Measurements from ENCODE around the gene ABCC4. TPM values are rescaled to one million over a fixed set of nuclear protein-coding genes. Genes with fewer than 3 reads are reported as not detected.

Gene ABCC4
- polyA plus RNA-seq, 1 donor from 2014 or later: 2.4 TPM

- Histone ChIP-seq H3K79me2 (replicated peaks; ENCODE audit: insufficient read depth, low read length) (no peaks in the 10 kb centered on the region), H4K20me1 (ENCODE audit: insufficient read depth) (no peaks in the 10 kb centered on the region), H3K9me2 (ENCODE audit: insufficient read depth, low read length) (no peaks in the 10 kb centered on the region), H2AFZ (ENCODE audit: low read depth, low read length) (no peak overlapping the region), H3K4me3 (ENCODE audit: low read length) (no peak overlapping the region), H3K9ac (ENCODE audit: low read length) (no peak overlapping the region), H3K27ac (ENCODE audit: low read length) (no peak overlapping the region), H3K27me3 (ENCODE audit: insufficient read depth, low read depth, low read length) (no peaks in the 10 kb centered on the region), H3K36me3 (ENCODE audit: insufficient read depth, low read length) (no peaks in the 10 kb centered on the region), H3F3A (ENCODE audit: insufficient read depth, low read length, poor library complexity, severe bottlenecking) (no peaks in the 10 kb centered on the region), H3K4me2 (ENCODE audit: low read length) (no peak overlapping the region), H3K9me3 (ENCODE audit: low read length) (no peaks in the 10 kb centered on the region)
- TF ChIP-seq SMC3 (conservative IDR thresholded peaks at IDR 0.05; ENCODE audit: poor library complexity): no peak
- TF ChIP-seq POLR2AphosphoS5 (IDR thresholded peaks at IDR 0.05): no peak
- no peak for TF ChIP-seq RAD21 (conservative IDR thresholded peaks at IDR 0.05)
- no peak for TF ChIP-seq EZH2 (IDR thresholded peaks at IDR 0.05; ENCODE audit: borderline replicate concordance, insufficient read depth, low read length, poor library complexity, severe bottlenecking)
- no peak for TF ChIP-seq MXI1 (conservative IDR thresholded peaks at IDR 0.05; ENCODE audit: poor library complexity, severe bottlenecking)
- no peak for TF ChIP-seq REST (IDR thresholded peaks at IDR 0.05; ENCODE audit: borderline replicate concordance)
- TF ChIP-seq EP300 (conservative IDR thresholded peaks at IDR 0.05; ENCODE audit: poor library complexity, severe bottlenecking): no peak
- TF ChIP-seq TAF1 (IDR thresholded peaks at IDR 0.05; ENCODE audit: low read depth): no peak
- TF ChIP-seq, protein P1, sequence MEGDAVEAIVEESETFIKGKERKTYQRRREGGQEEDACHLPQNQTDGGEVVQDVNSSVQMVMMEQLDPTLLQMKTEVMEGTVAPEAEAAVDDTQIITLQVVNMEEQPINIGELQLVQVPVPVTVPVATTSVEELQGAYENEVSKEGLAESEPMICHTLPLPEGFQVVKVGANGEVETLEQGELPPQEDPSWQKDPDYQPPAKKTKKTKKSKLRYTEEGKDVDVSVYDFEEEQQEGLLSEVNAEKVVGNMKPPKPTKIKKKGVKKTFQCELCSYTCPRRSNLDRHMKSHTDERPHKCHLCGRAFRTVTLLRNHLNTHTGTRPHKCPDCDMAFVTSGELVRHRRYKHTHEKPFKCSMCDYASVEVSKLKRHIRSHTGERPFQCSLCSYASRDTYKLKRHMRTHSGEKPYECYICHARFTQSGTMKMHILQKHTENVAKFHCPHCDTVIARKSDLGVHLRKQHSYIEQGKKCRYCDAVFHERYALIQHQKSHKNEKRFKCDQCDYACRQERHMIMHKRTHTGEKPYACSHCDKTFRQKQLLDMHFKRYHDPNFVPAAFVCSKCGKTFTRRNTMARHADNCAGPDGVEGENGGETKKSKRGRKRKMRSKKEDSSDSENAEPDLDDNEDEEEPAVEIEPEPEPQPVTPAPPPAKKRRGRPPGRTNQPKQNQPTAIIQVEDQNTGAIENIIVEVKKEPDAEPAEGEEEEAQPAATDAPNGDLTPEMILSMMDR (IDR thresholded peaks at IDR 0.05; ENCODE audit: poor library complexity, severe bottlenecking): no peak
Observed at GRCh38 chr13:95180513-95181245, 120.6 kb downstream of the ABCC4 start.

DNA sequence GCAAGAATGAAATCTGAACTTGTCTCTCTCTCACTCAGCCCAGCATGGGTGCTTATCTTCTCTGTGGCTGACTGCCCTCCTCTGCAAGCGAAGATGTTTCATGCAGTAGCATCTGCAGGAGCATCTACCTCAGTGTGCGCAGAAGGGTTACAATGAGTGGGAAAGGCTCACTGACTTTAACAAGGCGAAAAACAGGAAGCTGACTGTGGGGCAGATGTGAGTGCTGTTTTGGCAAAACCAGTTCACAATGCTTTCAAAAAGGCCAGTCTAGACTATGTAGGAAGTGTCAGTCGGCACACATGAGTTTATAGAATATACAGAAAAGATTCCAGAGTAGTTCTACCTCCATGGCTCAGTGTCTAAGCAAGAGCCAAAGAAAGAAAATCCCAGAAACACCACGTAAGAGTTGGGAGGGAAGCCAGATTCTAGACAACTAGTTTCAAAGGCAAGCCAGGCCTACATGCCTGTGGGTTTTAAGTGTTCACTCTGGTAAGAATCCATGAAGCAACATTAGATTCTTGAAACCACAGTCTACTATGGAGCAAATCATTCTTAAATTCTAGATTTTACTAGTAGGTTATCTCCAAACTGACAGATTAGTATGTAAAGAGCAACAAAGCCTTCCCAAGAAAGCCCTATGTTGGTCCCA, 124.5 kb downstream of the ABCC4 start:
- H4K20me1 ChIP-seq (ENCODE audit: insufficient read depth): no peaks in the 10 kb centered on the region
- no peaks in the 10 kb centered on the region for H3K36me3 ChIP-seq (ENCODE audit: insufficient read depth, low read length)
- no peaks in the 10 kb centered on the region for H3F3A ChIP-seq (ENCODE audit: insufficient read depth, low read length, poor library complexity, severe bottlenecking)
- no peak for TF ChIP-seq REST (IDR thresholded peaks at IDR 0.05; ENCODE audit: borderline replicate concordance)
- TF ChIP-seq, protein P1 (IDR thresholded peaks at IDR 0.05; ENCODE audit: poor library complexity, severe bottlenecking): no peak
- TF ChIP-seq MXI1 (conservative IDR thresholded peaks at IDR 0.05; ENCODE audit: poor library complexity, severe bottlenecking): no peak
- TF ChIP-seq SMC3 (conservative IDR thresholded peaks at IDR 0.05; ENCODE audit: poor library complexity): no peak
- no peak for TF ChIP-seq EP300 (conservative IDR thresholded peaks at IDR 0.05; ENCODE audit: poor library complexity, severe bottlenecking)
- TF ChIP-seq RAD21 (conservative IDR thresholded peaks at IDR 0.05): no peak
- no peak for TF ChIP-seq TAF1 (IDR thresholded peaks at IDR 0.05; ENCODE audit: low read depth)
- TF ChIP-seq POLR2AphosphoS5 (IDR thresholded peaks at IDR 0.05): no peak
- no peak for TF ChIP-seq EZH2 (IDR thresholded peaks at IDR 0.05; ENCODE audit: borderline replicate concordance, insufficient read depth, low read length, poor library complexity, severe bottlenecking)
- H3K79me2 ChIP-seq (replicated peaks; ENCODE audit: insufficient read depth, low read length): no peaks in the 10 kb centered on the region
- H3K27me3 ChIP-seq (ENCODE audit: insufficient read depth, low read depth, low read length): no peaks in the 10 kb centered on the region
- H3K9me2 ChIP-seq (ENCODE audit: insufficient read depth, low read length): no peaks in the 10 kb centered on the region
- H3K9me3 ChIP-seq (ENCODE audit: low read length): no peaks in the 10 kb centered on the region
- H3K27ac ChIP-seq (ENCODE audit: low read length): no peak overlapping the region
- H2AFZ ChIP-seq (ENCODE audit: low read depth, low read length): no peak overlapping the region
- H3K4me3 ChIP-seq (ENCODE audit: low read length): no peak overlapping the region
- H3K9ac ChIP-seq (ENCODE audit: low read length): no peak overlapping the region
- no peak overlapping the region for H3K4me2 ChIP-seq (ENCODE audit: low read length)

Measured in neural cell (in vitro differentiated cells).